Pancreas (tissue), 10 donors: ENCODE results near the gene ROBO1. TPM values are rescaled to one million over a fixed set of nuclear protein-coding genes. Genes with fewer than 3 reads are reported as not detected.

ENCODE experiments used
- ATAC-seq, 4 donors: fragments of 200-7000 bp; cut with Tn5 transposase; one replicate each; pipeline versions ENCODE4 v1.8.0 to v1.9.1; 2020; ENCODE audit warnings: mild to moderate bottlenecking in 4 of 4, moderate library complexity in 4 of 4
- DNase-seq, 6 donors: peaks; one replicate each; pipeline ENCODE4 v3.0.0-alpha.2; 2020
- FAIRE-seq: peaks from 2 replicates; lab custom pipeline; 2012; peaks lifted over from hg19 to GRCh38; lab: Jason Lieb, UNC
- H3K27ac ChIP-seq, 4 donors: fragments of 200-600 bp; sonication (generic); 1 replicate in 3 of 4; 2 replicates in 1 of 4; pipeline versions ENCODE4 v1.5.0 to v1.8.0; 2020
- H3K27me3 ChIP-seq, 4 donors: fragments of 200-600 bp; one replicate each; pipeline ENCODE4 v1.8.0; 2021
- H3K36me3 ChIP-seq, 3 donors: fragments of 200-600 bp; sonication (generic) in 1 of 3; one replicate each; pipeline versions ENCODE4 v1.5.0 to v1.8.0; 2020 to 2021
- H3K4me1 ChIP-seq, 3 donors: fragments of 200-600 bp; one replicate each; pipeline ENCODE4 v1.8.0; 2021
- H3K4me3 ChIP-seq, 4 donors: fragments of 200-600 bp; sonication (generic) in 2 of 4; one replicate each; pipeline versions ENCODE4 v1.5.0 to v1.8.0; 2020 to 2021
- H3K9me3 ChIP-seq, 4 donors: fragments of 200-600 bp; one replicate each; pipeline ENCODE4 v1.8.0; 2021
- CTCF ChIP-seq, 4 donors: fragments of 200-600 bp; sonication (generic) in 3 of 4; IDR thresholded peaks; one replicate each; pipeline versions ENCODE4 v1.5.0 to v1.8.0; 2021; ENCODE audit warnings: antibody characterized with exemption in 4 of 4
- WGBS, 2 donors: extraction: QIAGEN DNeasy Blood & Tissue Kit; methylation state at CpG; one replicate each; pipeline ENCODE4 v1.1.7; 2013; 5-methylcytosine and 5-hydroxymethylcytosine counted together
- intact Hi-C, 3 donors: fragments of 100-400 bp; cut with DNase I; formaldehyde crosslinking; loops; one replicate each; pipeline versions ENCODE4 v1.11.1 to v1.14.2; 2022
- polyA plus RNA-seq, 2 donors: library from polyadenylated mRNA; stranded (reverse); fragments of 200-250 nt; gene quantifications; one replicate each; pipeline ENCODE4 v1.2.3, GENCODE V29; 2013
- total RNA-seq, 6 donors: library from RNA; stranded (reverse); fragmentation: NEBNext Ultra II Directional in 4 of 6; extraction: Animal tissue kit (Norgen Biotek cat#: 25700) in 4 of 6; gene quantifications; one replicate each; pipeline versions ENCODE4 v1.2.1 to v1.2.4, GENCODE V29; 2021 to 2023
- donor health status: healthy with polysubstance abuse.
- donor health status: DM: no; HTN: no; CAD: no; lungs with moderate emphysema.
- donor health status: DM: no; HTN: no; CAD: no.
- donor health status: control.
- donor health status: control.
- donor health status: Bipolar disorder and iron deficiency.
- donor health status: DM: yes; HTN: yes; CAD: no.
- donor health status: DM: no; HTN: no; CAD: no.
- donor health status: DM: no; HTN: no; CAD: no.
- donor health status: DM: yes; HTN: yes; CAD: no.

The ROBO1 gene
- total and polyA plus RNA-seq, 8 donors: 0.51 to 8.5 (median 2.8) TPM

DNA sequence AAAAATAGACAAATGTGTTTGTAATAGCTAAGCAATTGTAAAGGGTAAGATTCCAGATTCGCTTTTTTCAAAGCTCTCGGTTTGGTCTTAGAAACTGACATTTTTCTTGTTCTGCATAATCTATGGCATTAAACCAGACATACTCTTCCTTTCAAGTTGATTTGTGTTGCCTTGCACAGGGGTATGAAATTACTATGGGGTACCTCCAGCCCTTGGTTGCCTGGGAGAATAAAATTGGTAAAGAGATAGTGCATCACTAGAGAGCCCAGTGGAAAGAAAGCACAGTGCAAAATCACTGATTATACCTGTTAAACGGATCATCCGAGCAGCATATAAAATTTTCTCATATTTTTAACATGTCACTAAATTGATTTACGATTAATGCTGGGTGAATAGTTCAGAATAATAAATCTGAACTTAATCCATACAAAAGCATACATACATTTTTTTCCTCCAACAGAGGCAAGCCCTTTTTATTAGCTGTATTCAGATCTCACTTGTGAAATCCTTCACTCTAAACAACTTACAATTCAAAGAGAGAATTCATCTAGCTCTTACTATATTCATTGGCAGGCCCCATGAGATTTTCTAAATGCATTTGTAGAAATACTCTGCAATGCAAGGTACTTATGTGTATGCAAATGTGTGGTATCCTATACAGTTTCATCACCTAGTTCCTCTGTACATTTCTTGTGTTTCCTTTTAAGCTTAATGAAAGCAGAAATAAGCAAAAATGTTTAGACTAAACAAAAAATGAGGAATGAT lies 224.4 kb downstream of the ROBO1 start:
- intact Hi-C loops: no loop called here
- Histone ChIP-seq H3K4me1 (no peaks in the 10 kb centered on the region), H3K27me3 (peaks cover 0 to 5% (median 0%) of the 10 kb centered on the region in 4 donors), H3K27ac (no peak overlapping the region), H3K36me3 (no peaks in the 10 kb centered on the region), H3K4me3 (no peak overlapping the region), H3K9me3 (no peaks in the 10 kb centered on the region)
- no peak for TF ChIP-seq CTCF (IDR thresholded peaks at IDR 0.05)
- 51 to 59% methylated on average over 5 of the region's 5 CpGs for WGBS, 2 donors
- FAIRE-seq: no peak
- DNase-seq: no peak
- no peak for ATAC-seq

DNA sequence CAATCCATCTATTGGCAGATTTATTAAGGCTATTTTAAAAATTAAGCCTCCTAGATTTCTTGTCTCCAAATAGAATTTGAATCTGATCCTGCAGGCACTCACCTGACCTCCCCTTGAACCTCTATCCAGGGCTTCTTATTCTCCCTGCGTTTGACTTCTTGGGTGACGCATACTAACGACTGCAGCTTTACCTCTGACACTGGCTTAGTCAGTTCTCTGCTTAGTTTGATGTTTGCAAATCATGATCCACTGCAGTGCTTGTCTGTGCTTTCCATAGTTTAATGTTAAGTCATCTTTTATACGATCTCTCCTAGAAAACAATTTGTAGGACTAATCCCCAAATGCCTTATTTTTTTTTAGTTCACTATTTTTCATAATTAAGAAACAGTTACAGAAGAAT lies 233.1 kb downstream of the ROBO1 start:
- H3K27me3 ChIP-seq: no peaks in the 10 kb centered on the region
- ATAC-seq (no peak), DNase-seq (no peak), FAIRE-seq (no peak)
- 18 to 22% methylated on average over 4 of the region's 4 CpGs for WGBS, 2 donors
- H3K4me3 ChIP-seq: no peak overlapping the region
- intact Hi-C loops: no loop called here
- no peak for TF ChIP-seq CTCF (IDR thresholded peaks at IDR 0.05)
- H3K27ac ChIP-seq: no peak overlapping the region
- no peaks in the 10 kb centered on the region for H3K9me3 ChIP-seq
- H3K4me1 ChIP-seq: no peaks in the 10 kb centered on the region
- no peaks in the 10 kb centered on the region for H3K36me3 ChIP-seq

- Histone ChIP-seq H3K36me3 (no peaks in the 10 kb centered on the region), H3K4me1 (no peaks in the 10 kb centered on the region), H3K9me3 (no peaks in the 10 kb centered on the region), H3K27me3 (no peaks in the 10 kb centered on the region), H3K4me3 (no peak overlapping the region), H3K27ac (no peak overlapping the region)
- DNase-seq: no peak
- no peak for TF ChIP-seq CTCF (IDR thresholded peaks at IDR 0.05)
- WGBS, 2 donors: 46 to 54% methylated on average over 8 of the region's 8 CpGs
- ATAC-seq: no peak
- FAIRE-seq: no peak
- intact Hi-C loops: no loop called here
These were observed 236.1 kb downstream of the ROBO1 start for GRCh38 chr3:79531566-79532295.

GRCh38 chr3:79521221-79521848 lies 246.5 kb downstream of the ROBO1 start:
- WGBS, 2 donors: 4 to 5% methylated on average over 8 of the region's 8 CpGs
- FAIRE-seq (peak; percentile 59), DNase-seq (no peak), ATAC-seq (peak in 3 of 4 donors; percentile 66)
- Histone ChIP-seq H3K27me3 (peaks cover 0 to 7% (median 3%) of the 10 kb centered on the region in 4 donors), H3K4me1 (no peaks in the 10 kb centered on the region), H3K36me3 (no peaks in the 10 kb centered on the region), H3K9me3 (no peaks in the 10 kb centered on the region), H3K27ac (no peak overlapping the region), H3K4me3 (no peak overlapping the region)
- intact Hi-C loops: no loop called here
- peak in 3 of 4 donors; percentile 41 to 56 (median 49) for TF ChIP-seq CTCF (IDR thresholded peaks at IDR 0.05)
